Measurements from ENCODE around the gene ZC3H6.

Gene ZC3H6

GRCh38 chr2:112312821-112313220 lies 37.4 kb downstream of the ZC3H6 start:
- TF ChIP-seq GLIS3 (CRISPR knock-in tag; IDR thresholded peaks at IDR 0.05) = no peak
- TF ChIP-seq OSR1 (CRISPR knock-in tag; IDR thresholded peaks at IDR 0.05) = no peak
- TF ChIP-seq ZNF8 (CRISPR knock-in tag; IDR thresholded peaks at IDR 0.05) = no peak
- no peak for TF ChIP-seq TSHZ2 (CRISPR knock-in tag; IDR thresholded peaks at IDR 0.05)
- TF ChIP-seq ESRRG (CRISPR knock-in tag; IDR thresholded peaks at IDR 0.05) = no peak
- no peak for TF ChIP-seq CSRNP3 (CRISPR knock-in tag; IDR thresholded peaks at IDR 0.05)
- no peak for TF ChIP-seq ISL1 (CRISPR knock-in tag; IDR thresholded peaks at IDR 0.05)
- TF ChIP-seq ARNTL (CRISPR knock-in tag; IDR thresholded peaks at IDR 0.05; ENCODE audit: borderline replicate concordance, low read depth) = no peak
- no peak for TF ChIP-seq ZFP30 (CRISPR knock-in tag; IDR thresholded peaks at IDR 0.05)
- TF ChIP-seq ZNF70 (CRISPR knock-in tag; IDR thresholded peaks at IDR 0.05) = no peak
- no peak for TF ChIP-seq CREB5 (CRISPR knock-in tag; IDR thresholded peaks at IDR 0.05; ENCODE audit: low read depth)
- TF ChIP-seq PPARA (CRISPR knock-in tag; IDR thresholded peaks at IDR 0.05; ENCODE audit: borderline replicate concordance) = no peak
- TF ChIP-seq TOX (CRISPR knock-in tag; IDR thresholded peaks at IDR 0.05; ENCODE audit: borderline replicate concordance) = no peak
- no peak for TF ChIP-seq CSDC2 (CRISPR knock-in tag; IDR thresholded peaks at IDR 0.05)
- no peak for TF ChIP-seq RARB (CRISPR knock-in tag; IDR thresholded peaks at IDR 0.05)
- ATAC-seq = no peak

GRCh38 chr2:112314856-112315255 lies 39.5 kb downstream of the ZC3H6 start:
- TF ChIP-seq POU6F1 (CRISPR knock-in tag; IDR thresholded peaks at IDR 0.05; ENCODE audit: borderline replicate concordance, low read depth) = no peak
- TF ChIP-seq ZNF70 (CRISPR knock-in tag; IDR thresholded peaks at IDR 0.05) = no peak
- TF ChIP-seq ZC3H10 (CRISPR knock-in tag; IDR thresholded peaks at IDR 0.05) = no peak
- no peak for TF ChIP-seq TOX (CRISPR knock-in tag; IDR thresholded peaks at IDR 0.05; ENCODE audit: borderline replicate concordance)
- no peak for TF ChIP-seq SNAI2 (CRISPR knock-in tag; IDR thresholded peaks at IDR 0.05)
- no peak for TF ChIP-seq PATZ1 (CRISPR knock-in tag; IDR thresholded peaks at IDR 0.05; ENCODE audit: borderline replicate concordance)
- no peak for TF ChIP-seq ARNTL (CRISPR knock-in tag; IDR thresholded peaks at IDR 0.05; ENCODE audit: borderline replicate concordance, low read depth)
- no peak for TF ChIP-seq RARB (CRISPR knock-in tag; IDR thresholded peaks at IDR 0.05)
- TF ChIP-seq ZFP3 (CRISPR knock-in tag; IDR thresholded peaks at IDR 0.05) = no peak
- TF ChIP-seq ESRRG (CRISPR knock-in tag; IDR thresholded peaks at IDR 0.05) = no peak
- no peak for TF ChIP-seq CSRNP3 (CRISPR knock-in tag; IDR thresholded peaks at IDR 0.05)
- ATAC-seq = no peak

Data from SK-N-SH treated with all-trans-retinoic acid at 6 μM for 48 hours (cell line).